HG03103 (cell line): ENCODE results near the gene AKT2.

Source experiments
- ATAC-seq: cut with Tn5 transposase; IDR thresholded peaks from one replicate; pipeline ENCODE4 v1.9.1; 2021; ENCODE audit warnings: low read depth; ENCODE audit not compliant: unreplicated experiment

AKT2 gene

GRCh38 chr19:40255619-40256166 lies 29.5 kb downstream of the AKT2 start:
- ATAC-seq, result no peak

GRCh38 chr19:40254714-40255418 lies 30.3 kb downstream of the AKT2 start:
- no peak for ATAC-seq

- no peak for ATAC-seq
Observed at GRCh38 chr19:40253611-40254092, 31.5 kb downstream of the AKT2 start.

GRCh38 chr19:40252395-40252794 lies 32.8 kb downstream of the AKT2 start:
- ATAC-seq, result no peak

GRCh38 chr19:40251991-40252390 lies 33.2 kb downstream of the AKT2 start:
- ATAC-seq, result no peak

- ATAC-seq, result no peak
Observed at GRCh38 chr19:40251244-40251643, 33.9 kb downstream of the AKT2 start.

GRCh38 chr19:40249781-40250180 lies 35.4 kb downstream of the AKT2 start:
- ATAC-seq, result no peak

- ATAC-seq, result no peak
Observed at GRCh38 chr19:40249201-40249600, 35.9 kb downstream of the AKT2 start.

- ATAC-seq, result no peak
Observed at GRCh38 chr19:40247735-40248262, 37.3 kb downstream of the AKT2 start.

GRCh38 chr19:40247178-40247577 lies 38.0 kb downstream of the AKT2 start:
- no peak for ATAC-seq

- no peak for ATAC-seq
Observed at GRCh38 chr19:40246292-40247073, 38.7 kb downstream of the AKT2 start.

GRCh38 chr19:40245506-40246128 lies 39.5 kb downstream of the AKT2 start:
- ATAC-seq, result no peak

GRCh38 chr19:40244579-40245317 lies 40.4 kb downstream of the AKT2 start:
- ATAC-seq, result no peak

- ATAC-seq, result no peak
Observed at GRCh38 chr19:40243181-40243580, 42.0 kb downstream of the AKT2 start.

GRCh38 chr19:40242480-40242879 lies 42.7 kb downstream of the AKT2 start:
- no peak for ATAC-seq

GRCh38 chr19:40241809-40242384 lies 43.2 kb downstream of the AKT2 start:
- ATAC-seq, result no peak

- ATAC-seq, result no peak
Observed at GRCh38 chr19:40241125-40241808, 43.9 kb downstream of the AKT2 start.

- ATAC-seq, result no peak
Observed at GRCh38 chr19:40240332-40240731, 44.8 kb downstream of the AKT2 start.
